Gastroesophageal sphincter (tissue), 4 donors: ENCODE data around the gene LSM10. TPM values are rescaled to one million over a fixed set of nuclear protein-coding genes. Genes with fewer than 3 reads are reported as not detected.

Experiments
- ATAC-seq: fragments of 150-250 bp; one replicate; pipeline ENCODE4 v1.9.1; 2016; ENCODE audit warnings: mild to moderate bottlenecking, moderate library complexity
- H3K27ac ChIP-seq, 4 donors: fragments of 200-600 bp; sonication (generic) in 3 of 4; 1 replicate in 3 of 4; 2 replicates in 1 of 4; pipeline ENCODE4 v1.5.1; 2016 to 2019
- H3K27me3 ChIP-seq: fragments of 200-600 bp; sonication (generic); one replicate; pipeline ENCODE4 v1.5.1; 2019
- H3K36me3 ChIP-seq, 2 donors: fragments of 200-600 bp; sonication (generic); one replicate each; pipeline ENCODE4 v1.5.1; 2019; ENCODE audit warnings: control low read depth in 1 of 2
- H3K4me1 ChIP-seq, 3 donors: fragments of 200-600 bp; sonication (generic); 1 replicate in 2 of 3; 2 replicates in 1 of 3; pipeline ENCODE4 v1.5.1; 2016 to 2019; ENCODE audit warnings: control low read depth in 2 of 3
- H3K4me3 ChIP-seq, 2 donors: fragments of 200-600 bp; sonication (generic); one replicate each; pipeline ENCODE4 v1.5.1; 2019; ENCODE audit warnings: mild to moderate bottlenecking in 1 of 2, moderate library complexity in 1 of 2
- H3K9me3 ChIP-seq, 3 donors: fragments of 200-600 bp; sonication (generic); one replicate each; pipeline ENCODE4 v1.5.1; 2017 to 2019; ENCODE audit warnings: control low read depth in 2 of 3
- EP300 ChIP-seq: sonication (generic); formaldehyde crosslinking; IDR thresholded peaks from one replicate; pipeline ENCODE4 v1.6.1; 2017; ENCODE audit warnings: antibody characterized with exemption, mild to moderate bottlenecking
- POLR2A ChIP-seq, 2 donors: fragments of 450-650 bp; IDR thresholded peaks; one replicate each; pipeline ENCODE4 v1.6.1; 2017; ENCODE audit warnings: antibody characterized with exemption in 2 of 2, mild to moderate bottlenecking in 2 of 2, moderate library complexity in 1 of 2
- POLR2AphosphoS5 ChIP-seq: sonication (generic); formaldehyde crosslinking; IDR thresholded peaks from one replicate; pipeline ENCODE4 v1.6.1; 2017; ENCODE audit warnings: antibody characterized with exemption
- WGBS, 2 donors: methylation state at CpG; one replicate each; pipeline ENCODE4 v1.1.5; 2018; ENCODE audit warnings: low coverage in 1 of 2; 5-methylcytosine and 5-hydroxymethylcytosine counted together
- total RNA-seq, 4 donors: library from RNA; depleted of rRNA; stranded (reverse); fragments of >200 nt; gene quantifications; one replicate each; pipeline ENCODE4 v1.1.0, GENCODE V29; 2016
- TF ChIP-seq, protein P1 (sequence below), 4 experiments: fragments of 200-600 bp in 2 of 4; fragments of 450-650 bp in 2 of 4; sonication (generic) in 1 of 4; IDR thresholded peaks; one replicate each; pipeline ENCODE4 v1.5.1; 2017 to 2019; ENCODE audit warnings: antibody characterized with exemption in 4 of 4, mild to moderate bottlenecking in 2 of 4, moderate library complexity in 2 of 4

Gene LSM10
- total RNA-seq, 4 donors from 2014 or later, result 39.5 to 50.2 (median 47.3) TPM

DNA sequence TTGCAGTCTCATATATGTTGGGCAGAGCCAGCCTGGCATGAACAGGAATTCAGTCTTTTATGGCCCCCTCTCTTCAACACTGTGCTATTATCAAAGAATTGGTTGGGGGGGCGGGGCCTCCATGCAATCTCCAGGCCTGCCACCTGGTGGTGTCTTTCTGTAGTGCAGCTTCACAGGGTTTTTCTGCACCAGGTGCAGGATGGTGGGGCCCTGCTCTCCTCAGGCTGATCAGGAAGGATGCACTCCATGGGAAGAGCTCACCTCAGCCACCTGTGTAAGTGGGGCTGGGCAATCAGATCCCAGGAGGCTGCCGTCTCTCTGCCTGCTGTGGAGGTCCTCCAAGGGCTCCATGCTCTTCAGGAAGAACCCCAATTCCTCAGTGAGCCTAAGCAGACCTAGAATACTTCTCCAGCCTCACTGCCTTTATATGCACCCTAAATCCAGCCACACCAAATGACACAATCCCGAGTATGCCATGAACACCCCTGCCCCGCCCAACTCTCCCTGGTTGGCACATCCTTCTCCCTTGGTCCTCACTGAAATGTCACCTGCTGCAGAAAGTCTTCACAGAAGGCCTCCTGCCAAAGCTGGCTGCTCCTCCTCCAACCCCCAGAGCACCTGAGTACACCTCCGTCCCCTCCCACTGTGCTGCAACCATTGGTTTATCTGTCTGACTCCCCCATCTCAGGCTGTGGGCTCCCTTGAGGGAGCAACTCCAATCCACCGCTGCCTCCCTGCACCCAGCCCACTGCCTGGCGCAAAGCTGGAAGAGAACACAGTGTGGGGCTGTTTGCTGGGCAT lies 28.4 kb downstream of the LSM10 start:
- Histone ChIP-seq H3K36me3 (peaks cover 0 to 9% of the 10 kb centered on the region in 2 donors), H3K4me1 (peaks cover 0 to 78% (median 50%) of the 10 kb centered on the region in 3 donors), H3K27me3 (no peaks in the 10 kb centered on the region), H3K27ac (peak overlapping the region in 2 of 4 donors; percentile 30 to 32), H3K9me3 (no peaks in the 10 kb centered on the region), H3K4me3 (no peak overlapping the region)
- peak; percentile 37 for ATAC-seq
- WGBS, 2 donors, result 48 to 56% methylated on average over 3 of the region's 7 CpGs
- TF ChIP-seq EP300 (no peak), POLR2AphosphoS5 (no peak), POLR2A (IDR thresholded peaks at IDR 0.05) (no peak)
- TF ChIP-seq, protein P1, sequence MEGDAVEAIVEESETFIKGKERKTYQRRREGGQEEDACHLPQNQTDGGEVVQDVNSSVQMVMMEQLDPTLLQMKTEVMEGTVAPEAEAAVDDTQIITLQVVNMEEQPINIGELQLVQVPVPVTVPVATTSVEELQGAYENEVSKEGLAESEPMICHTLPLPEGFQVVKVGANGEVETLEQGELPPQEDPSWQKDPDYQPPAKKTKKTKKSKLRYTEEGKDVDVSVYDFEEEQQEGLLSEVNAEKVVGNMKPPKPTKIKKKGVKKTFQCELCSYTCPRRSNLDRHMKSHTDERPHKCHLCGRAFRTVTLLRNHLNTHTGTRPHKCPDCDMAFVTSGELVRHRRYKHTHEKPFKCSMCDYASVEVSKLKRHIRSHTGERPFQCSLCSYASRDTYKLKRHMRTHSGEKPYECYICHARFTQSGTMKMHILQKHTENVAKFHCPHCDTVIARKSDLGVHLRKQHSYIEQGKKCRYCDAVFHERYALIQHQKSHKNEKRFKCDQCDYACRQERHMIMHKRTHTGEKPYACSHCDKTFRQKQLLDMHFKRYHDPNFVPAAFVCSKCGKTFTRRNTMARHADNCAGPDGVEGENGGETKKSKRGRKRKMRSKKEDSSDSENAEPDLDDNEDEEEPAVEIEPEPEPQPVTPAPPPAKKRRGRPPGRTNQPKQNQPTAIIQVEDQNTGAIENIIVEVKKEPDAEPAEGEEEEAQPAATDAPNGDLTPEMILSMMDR (IDR thresholded peaks at IDR 0.05), result peak in 3 of 4 experiments; percentile 91 to 95 (median 94)

DNA sequence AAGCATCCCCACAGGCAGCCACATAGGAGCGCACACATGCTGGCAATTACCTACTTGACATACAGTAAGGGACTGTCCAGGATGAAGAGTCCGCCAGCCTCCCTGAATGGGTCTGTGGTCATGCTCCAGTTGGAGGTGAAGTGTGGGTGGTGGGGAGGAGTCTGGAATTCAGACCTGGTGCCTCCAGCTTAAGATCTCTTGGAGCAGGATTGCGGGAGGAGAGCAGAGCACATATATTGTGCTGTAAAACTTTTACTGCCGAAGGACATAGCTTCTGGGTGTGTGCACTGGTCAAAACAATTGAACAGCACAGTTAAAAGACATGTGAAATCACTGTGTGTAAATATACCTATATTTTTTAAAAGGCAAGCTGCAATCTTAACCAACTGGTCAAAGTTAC lies 29.9 kb downstream of the LSM10 start:
- TF ChIP-seq POLR2AphosphoS5 (no peak), POLR2A (IDR thresholded peaks at IDR 0.05) (no peak), EP300 (no peak)
- TF ChIP-seq, protein P1 (IDR thresholded peaks at IDR 0.05), result no peak
- ATAC-seq, result no peak
- WGBS, 2 donors, result 94 to 100% methylated on average over 2 of the region's 4 CpGs
- Histone ChIP-seq H3K36me3 (peaks cover 0 to 14% of the 10 kb centered on the region in 2 donors), H3K4me3 (no peak overlapping the region), H3K27ac (peak overlapping the region in 1 of 4 donors; percentile 24), H3K4me1 (peaks cover 0 to 63% (median 36%) of the 10 kb centered on the region in 3 donors), H3K9me3 (no peaks in the 10 kb centered on the region), H3K27me3 (no peaks in the 10 kb centered on the region)

DNA sequence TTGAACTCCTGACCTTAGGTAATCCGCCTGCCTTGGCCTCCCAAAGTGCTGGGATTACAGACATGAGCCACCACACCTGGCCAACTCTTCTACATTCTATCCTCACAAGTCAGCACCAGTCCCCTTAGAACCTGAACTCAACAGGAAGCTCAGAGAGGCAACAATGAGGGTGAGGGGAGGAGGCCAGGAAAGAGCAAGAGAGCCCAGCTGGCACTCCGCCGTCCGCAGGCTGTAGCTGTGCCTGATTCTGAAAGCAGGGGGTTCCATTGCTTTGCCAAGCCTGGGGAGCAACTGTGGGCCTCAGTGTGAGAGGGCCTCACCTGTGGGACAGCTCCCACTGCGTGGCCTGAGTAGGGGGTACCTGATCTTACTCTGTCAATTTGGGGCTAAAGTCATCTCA lies 30.6 kb downstream of the LSM10 start:
- peaks cover 0 to 21% of the 10 kb centered on the region in 2 donors for H3K36me3 ChIP-seq
- no peak overlapping the region for H3K4me3 ChIP-seq
- no peaks in the 10 kb centered on the region for H3K9me3 ChIP-seq
- ATAC-seq, result no peak
- peaks cover 0 to 56% (median 31%) of the 10 kb centered on the region in 3 donors for H3K4me1 ChIP-seq
- no peak for TF ChIP-seq POLR2A (IDR thresholded peaks at IDR 0.05)
- no peaks in the 10 kb centered on the region for H3K27me3 ChIP-seq
- WGBS, 2 donors, result 80 to 82% methylated on average over 1 to 4 of the region's 5 CpGs
- peak overlapping the region in 1 of 4 donors; percentile 24 for H3K27ac ChIP-seq

DNA sequence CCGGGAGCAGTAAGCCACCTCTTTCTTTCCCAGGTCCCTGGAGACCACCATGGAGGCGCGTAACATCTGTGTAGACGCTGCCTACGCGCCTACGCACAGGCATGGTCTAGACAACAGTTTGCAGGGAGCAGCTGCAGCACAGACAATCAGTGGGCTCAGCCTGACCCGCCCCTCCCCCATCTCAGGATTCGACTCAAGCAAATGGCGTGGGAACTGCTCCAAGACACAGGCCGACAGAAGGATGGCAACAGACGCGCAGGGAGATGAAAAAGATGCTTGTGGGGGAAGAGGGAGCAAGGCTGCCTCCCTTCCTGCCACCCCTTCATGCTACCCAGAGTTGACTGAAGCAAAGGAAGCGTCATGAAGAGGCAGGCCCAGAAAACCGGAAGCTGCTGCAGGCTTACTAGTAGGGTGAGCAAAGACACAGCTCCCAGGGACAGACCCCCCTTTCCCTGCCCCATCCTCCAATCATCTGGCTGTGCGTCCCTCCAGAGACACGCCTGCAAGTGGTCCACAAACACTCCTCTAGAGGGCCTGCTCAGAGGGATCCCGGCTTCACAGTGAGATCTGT lies 31.5 kb downstream of the LSM10 start:
- TF ChIP-seq POLR2A (IDR thresholded peaks at IDR 0.05), result no peak
- no peak for TF ChIP-seq POLR2AphosphoS5
- TF ChIP-seq, protein P1 (IDR thresholded peaks at IDR 0.05), result no peak
- TF ChIP-seq EP300, result no peak
- H3K4me3 ChIP-seq, result no peak overlapping the region
- H3K27me3 ChIP-seq, result no peaks in the 10 kb centered on the region
- peak; percentile 19 for ATAC-seq
- H3K9me3 ChIP-seq, result no peaks in the 10 kb centered on the region
- WGBS, 2 donors, result 38% methylated on average over 8 of the region's 18 CpGs; no CpG with 5 or more reads in 1 of the 2 donors
- peak overlapping the region in 3 of 4 donors; percentile 36 to 58 (median 53) for H3K27ac ChIP-seq
- H3K4me1 ChIP-seq, result peaks cover 0 to 47% (median 25%) of the 10 kb centered on the region in 3 donors
- H3K36me3 ChIP-seq, result peaks cover 0 to 30% of the 10 kb centered on the region in 2 donors

DNA sequence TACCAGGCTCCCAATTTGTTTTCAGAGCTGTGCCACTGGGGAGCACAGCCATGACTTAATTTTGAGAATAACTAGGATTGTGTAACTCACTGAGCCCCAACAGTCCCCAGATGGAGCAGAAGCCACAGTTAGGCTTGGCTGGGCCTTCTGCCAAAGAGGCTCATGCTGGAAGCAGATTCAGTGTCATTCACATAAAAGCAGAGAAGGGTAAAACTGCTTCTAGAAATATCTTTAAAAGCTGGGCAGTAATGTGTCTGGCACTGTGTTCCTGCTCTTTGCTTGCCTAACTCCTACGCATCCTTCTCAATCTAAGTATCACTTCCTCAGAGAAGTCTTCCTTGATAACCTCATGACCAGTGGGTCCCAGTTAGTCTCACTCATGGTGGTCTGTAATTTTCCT lies 32.3 kb downstream of the LSM10 start:
- Histone ChIP-seq H3K27ac (peak overlapping the region in 3 of 4 donors; percentile 36 to 58 (median 53)), H3K9me3 (no peaks in the 10 kb centered on the region), H3K4me1 (peaks cover 0 to 44% (median 25%) of the 10 kb centered on the region in 3 donors), H3K27me3 (no peaks in the 10 kb centered on the region), H3K4me3 (no peak overlapping the region), H3K36me3 (peaks cover 0 to 36% of the 10 kb centered on the region in 2 donors)
- WGBS, 2 donors, result 60 to 89% methylated on average over 1 of the region's 1 CpG
- peak; percentile 26 for ATAC-seq
- TF ChIP-seq, protein P1 (IDR thresholded peaks at IDR 0.05), result no peak
- no peak for TF ChIP-seq POLR2A (IDR thresholded peaks at IDR 0.05)
- no peak for TF ChIP-seq POLR2AphosphoS5
- no peak for TF ChIP-seq EP300
